ENCODE data around the gene FAF2.

GRCh38 chr5:176490301-176490700 lies 42.1 kb downstream of the FAF2 start:
- TF ChIP-seq CTCF (IDR thresholded peaks at IDR 0.05) (no peak), EP300 (IDR thresholded peaks at IDR 0.05) (no peak), POLR2A (IDR thresholded peaks at IDR 0.05) (no peak), POLR2AphosphoS5 (IDR thresholded peaks at IDR 0.05) (no peak)
